Endothelial cell (in vitro differentiated cells): ENCODE measurements around the gene PFN2. TPM values are rescaled to one million over a fixed set of nuclear protein-coding genes. Genes with fewer than 3 reads are reported as not detected.

Experiments used
- DNase-seq: peaks from one replicate; pipeline ENCODE4 v3.0.0; 2021; ENCODE audit warnings: low spot score
- H3K27ac Mint-ChIP-seq: one replicate; pipeline ENCODE4 v1.8.0; 2021; ENCODE audit warnings: mixed read lengths, inconsistent platforms; ENCODE audit not compliant: unreplicated experiment
- H3K27me3 Mint-ChIP-seq: one replicate; pipeline ENCODE4 v1.8.0; 2021; ENCODE audit warnings: mild to moderate bottlenecking, moderate library complexity, mixed read lengths, inconsistent platforms; ENCODE audit not compliant: unreplicated experiment
- H3K36me3 Mint-ChIP-seq: one replicate; pipeline ENCODE4 v1.8.0; 2021; ENCODE audit warnings: mild to moderate bottlenecking, low read depth, mixed read lengths, inconsistent platforms; ENCODE audit not compliant: unreplicated experiment
- H3K4me1 Mint-ChIP-seq: one replicate; pipeline ENCODE4 v1.8.0; 2021; ENCODE audit warnings: mild to moderate bottlenecking, mixed read lengths, inconsistent platforms; ENCODE audit not compliant: unreplicated experiment
- H3K4me3 Mint-ChIP-seq: one replicate; pipeline ENCODE4 v1.8.0; 2021; ENCODE audit warnings: mild to moderate bottlenecking, mixed read lengths, inconsistent platforms; ENCODE audit not compliant: unreplicated experiment
- H3K9me3 Mint-ChIP-seq: one replicate; pipeline ENCODE4 v1.8.0; 2021; ENCODE audit warnings: mixed read lengths, inconsistent platforms; ENCODE audit not compliant: unreplicated experiment
- CTCF ChIP-seq: fragments of 200-600 bp; sonication (generic); IDR thresholded peaks from one replicate; pipeline ENCODE4 v1.5.0; 2021; ENCODE audit warnings: antibody characterized with exemption; ENCODE audit not compliant: unreplicated experiment
- total RNA-seq: library from RNA; stranded (reverse); fragmentation: NEBNext Ultra II Directional; extraction: Animal tissue kit (Norgen Biotek cat#: 25700); gene quantifications from one replicate; pipeline ENCODE4 v1.2.1, GENCODE V29; 2021; ENCODE audit not compliant: unreplicated experiment

The PFN2 gene
- total RNA-seq, 1 donor from 2014 or later = 102 TPM

GRCh38 chr3:149959443-149959842 is 11.3 kb downstream of the PFN2 start:
- H3K27me3 Mint-ChIP-seq = no peaks in the 10 kb centered on the region

GRCh38 chr3:149958171-149958796 is 12.4 kb downstream of the PFN2 start:
- TF ChIP-seq CTCF = peak; percentile 21
- no peaks in the 10 kb centered on the region for H3K9me3 Mint-ChIP-seq
- H3K4me1 Mint-ChIP-seq = peaks cover 3% of the 10 kb centered on the region
- no peak overlapping the region for H3K27ac Mint-ChIP-seq
- no peaks in the 10 kb centered on the region for H3K27me3 Mint-ChIP-seq
- DNase-seq = no peak
- H3K36me3 Mint-ChIP-seq = no peaks in the 10 kb centered on the region
- H3K4me3 Mint-ChIP-seq = no peak overlapping the region

More at GRCh38 chr3:149959443-149959842, 11.3 kb downstream of the PFN2 start:
- Mint-ChIP-seq H3K4me3 (no peak overlapping the region), H3K4me1 (peaks cover 3% of the 10 kb centered on the region), H3K9me3 (no peaks in the 10 kb centered on the region), H3K36me3 (no peaks in the 10 kb centered on the region), H3K27ac (no peak overlapping the region)
- no peak for DNase-seq
- TF ChIP-seq CTCF = no peak

- no peak for DNase-seq
- H3K4me1 Mint-ChIP-seq = peaks cover 3% of the 10 kb centered on the region
- no peaks in the 10 kb centered on the region for H3K36me3 Mint-ChIP-seq
- no peaks in the 10 kb centered on the region for H3K27me3 Mint-ChIP-seq
- H3K9me3 Mint-ChIP-seq = no peaks in the 10 kb centered on the region
- H3K27ac Mint-ChIP-seq = no peak overlapping the region
- no peak overlapping the region for H3K4me3 Mint-ChIP-seq
- no peak for TF ChIP-seq CTCF
Measured at GRCh38 chr3:149957361-149958125, 13.2 kb downstream of the PFN2 start.

GRCh38 chr3:149955449-149955848 is 15.2 kb downstream of the PFN2 start:
- peaks cover 3% of the 10 kb centered on the region for H3K4me1 Mint-ChIP-seq
- no peaks in the 10 kb centered on the region for H3K36me3 Mint-ChIP-seq
- no peaks in the 10 kb centered on the region for H3K27me3 Mint-ChIP-seq
- H3K9me3 Mint-ChIP-seq = no peaks in the 10 kb centered on the region
- no peak for DNase-seq
- no peak overlapping the region for H3K4me3 Mint-ChIP-seq
- H3K27ac Mint-ChIP-seq = no peak overlapping the region
- no peak for TF ChIP-seq CTCF

- Mint-ChIP-seq H3K9me3 (no peaks in the 10 kb centered on the region), H3K4me3 (no peak overlapping the region), H3K36me3 (no peaks in the 10 kb centered on the region), H3K4me1 (peaks cover 3% of the 10 kb centered on the region), H3K27me3 (no peaks in the 10 kb centered on the region), H3K27ac (no peak overlapping the region)
- DNase-seq = no peak
- TF ChIP-seq CTCF = no peak
Measured at GRCh38 chr3:149954812-149955211, 15.9 kb downstream of the PFN2 start.
